ENCODE results near the gene ZRANB1.

Gene ZRANB1

GRCh38 chr10:124952123-124952522, 10.2 kb downstream of the ZRANB1 start:
- no peak for DNase-seq (ENCODE audit: low read depth)
- TF ChIP-seq CTCF (IDR thresholded peaks at IDR 0.05; ENCODE audit: insufficient read depth, low read depth, low read length, missing control alignments): no peak
- no peak overlapping the region for H3K4me3 ChIP-seq (ENCODE audit: low read length)

- H3K4me3 ChIP-seq (ENCODE audit: low read length): no peak overlapping the region
- no peak for TF ChIP-seq CTCF (IDR thresholded peaks at IDR 0.05; ENCODE audit: insufficient read depth, low read depth, low read length, missing control alignments)
- no peak for DNase-seq (ENCODE audit: low read depth)
These were observed 11.5 kb downstream of the ZRANB1 start for GRCh38 chr10:124953421-124953820.

- no peak overlapping the region for H3K4me3 ChIP-seq (ENCODE audit: low read length)
- no peak for DNase-seq (ENCODE audit: low read depth)
- TF ChIP-seq CTCF (IDR thresholded peaks at IDR 0.05; ENCODE audit: insufficient read depth, low read depth, low read length, missing control alignments): no peak
These were observed 13.3 kb downstream of the ZRANB1 start for GRCh38 chr10:124955243-124955642.

- TF ChIP-seq CTCF (IDR thresholded peaks at IDR 0.05; ENCODE audit: insufficient read depth, low read depth, low read length, missing control alignments): no peak
- no peak for DNase-seq (ENCODE audit: low read depth)
- H3K4me3 ChIP-seq (ENCODE audit: low read length): no peak overlapping the region
These were observed 13.9 kb downstream of the ZRANB1 start for GRCh38 chr10:124955868-124956267.

- H3K4me3 ChIP-seq (ENCODE audit: low read length): no peak overlapping the region
- no peak for TF ChIP-seq CTCF (IDR thresholded peaks at IDR 0.05; ENCODE audit: insufficient read depth, low read depth, low read length, missing control alignments)
- no peak for DNase-seq (ENCODE audit: low read depth)
These were observed 14.8 kb downstream of the ZRANB1 start for GRCh38 chr10:124956764-124957163.

GRCh38 chr10:124957404-124957947, 15.6 kb downstream of the ZRANB1 start:
- H3K4me3 ChIP-seq (ENCODE audit: low read length): no peak overlapping the region
- no peak for TF ChIP-seq CTCF (IDR thresholded peaks at IDR 0.05; ENCODE audit: insufficient read depth, low read depth, low read length, missing control alignments)
- DNase-seq (ENCODE audit: low read depth): no peak

GRCh38 chr10:124959564-124959963, 17.6 kb downstream of the ZRANB1 start:
- TF ChIP-seq CTCF (IDR thresholded peaks at IDR 0.05; ENCODE audit: insufficient read depth, low read depth, low read length, missing control alignments): no peak
- no peak for DNase-seq (ENCODE audit: low read depth)
- H3K4me3 ChIP-seq (ENCODE audit: low read length): no peak overlapping the region
